ENCODE data around the gene MYH14.
A peak's percentile ranks its signal among the peaks of the same experiment; 100 is the strongest.
"Not testable (repeated sequence)": the region's sequence is repeated elsewhere in the genome, so short reads cannot be mapped to it uniquely, and the experiment has no call there.

The MYH14 gene

DNA sequence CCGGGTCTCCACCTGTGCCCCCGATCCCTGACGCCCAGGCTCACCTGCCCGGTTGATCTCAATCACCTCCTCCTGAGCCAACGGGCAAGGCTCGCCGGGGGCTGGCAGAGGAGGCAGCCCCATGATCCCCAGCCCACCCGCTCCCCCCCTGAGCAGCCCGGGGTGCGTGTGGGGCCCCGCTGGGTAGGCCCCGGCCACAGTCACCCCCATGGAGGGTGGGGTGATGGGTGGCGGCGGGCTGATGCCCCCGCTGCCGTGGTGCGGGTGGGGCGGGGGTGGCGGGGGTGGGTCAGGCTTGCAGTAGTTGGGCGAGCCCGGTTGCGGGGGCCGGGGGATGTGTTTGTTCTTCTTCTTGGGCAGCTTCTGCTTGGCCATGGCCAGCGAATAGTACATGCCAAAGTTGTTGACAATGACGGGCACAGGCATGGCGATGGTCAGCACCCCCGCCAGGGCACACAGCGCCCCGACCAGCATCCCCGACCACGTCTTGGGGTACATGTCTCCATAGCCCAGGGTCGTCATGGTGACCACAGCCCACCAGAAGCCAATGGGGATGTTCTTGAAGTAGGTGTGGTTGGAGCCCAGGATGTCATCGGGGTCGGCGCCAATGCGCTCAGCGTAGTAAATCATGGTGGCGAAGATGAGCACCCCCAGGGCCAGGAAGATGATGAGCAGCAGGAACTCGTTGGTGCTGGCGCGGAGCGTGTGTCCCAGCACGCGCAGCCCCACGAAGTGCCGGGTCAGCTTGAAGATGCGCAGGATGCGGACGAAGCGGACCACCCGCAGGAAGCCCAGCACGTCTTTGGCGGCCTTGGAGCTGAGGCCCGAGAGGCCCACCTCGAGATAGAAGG lies 119.7 kb downstream of the MYH14 start:
- no peak for DNase-seq

DNA sequence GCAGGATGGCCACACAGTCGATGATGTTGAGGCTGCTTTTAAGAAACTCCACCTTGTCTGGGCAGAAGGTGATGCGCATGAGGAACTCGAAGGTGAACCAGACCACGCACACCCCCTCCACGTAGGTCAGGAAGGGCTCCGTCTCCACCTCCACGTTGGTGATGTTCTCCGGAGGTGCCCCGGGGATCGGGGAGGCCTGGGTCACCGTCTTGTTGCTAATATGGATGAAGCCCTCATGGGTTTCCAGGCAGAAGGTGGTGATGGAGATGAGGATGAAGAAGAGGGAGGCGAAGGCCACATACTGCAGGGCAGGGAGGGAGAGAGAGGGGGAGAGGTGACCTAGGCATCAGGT lies 120.3 kb downstream of the MYH14 start:
- no peak for DNase-seq

DNA sequence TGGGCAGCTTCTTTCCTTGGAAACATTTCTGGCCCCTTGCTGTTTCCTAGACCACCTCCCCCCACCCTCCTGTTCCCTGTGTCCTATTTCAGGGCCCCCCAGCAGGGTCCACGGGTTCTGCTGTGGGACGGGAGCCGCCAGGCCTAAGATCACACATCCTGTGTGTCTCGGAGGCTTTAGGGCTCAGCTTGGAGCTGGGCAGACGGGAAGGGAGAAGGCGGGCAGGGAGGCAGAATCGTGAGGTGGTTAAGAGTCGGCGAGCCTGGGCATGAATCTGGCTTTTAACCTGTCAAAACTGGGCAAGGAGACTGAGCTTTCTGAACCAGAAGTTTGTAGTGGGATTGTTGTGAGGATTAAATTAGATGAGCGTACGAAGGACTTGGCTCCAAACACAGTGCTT lies 120.9 kb downstream of the MYH14 start:
- no peak for DNase-seq

DNA sequence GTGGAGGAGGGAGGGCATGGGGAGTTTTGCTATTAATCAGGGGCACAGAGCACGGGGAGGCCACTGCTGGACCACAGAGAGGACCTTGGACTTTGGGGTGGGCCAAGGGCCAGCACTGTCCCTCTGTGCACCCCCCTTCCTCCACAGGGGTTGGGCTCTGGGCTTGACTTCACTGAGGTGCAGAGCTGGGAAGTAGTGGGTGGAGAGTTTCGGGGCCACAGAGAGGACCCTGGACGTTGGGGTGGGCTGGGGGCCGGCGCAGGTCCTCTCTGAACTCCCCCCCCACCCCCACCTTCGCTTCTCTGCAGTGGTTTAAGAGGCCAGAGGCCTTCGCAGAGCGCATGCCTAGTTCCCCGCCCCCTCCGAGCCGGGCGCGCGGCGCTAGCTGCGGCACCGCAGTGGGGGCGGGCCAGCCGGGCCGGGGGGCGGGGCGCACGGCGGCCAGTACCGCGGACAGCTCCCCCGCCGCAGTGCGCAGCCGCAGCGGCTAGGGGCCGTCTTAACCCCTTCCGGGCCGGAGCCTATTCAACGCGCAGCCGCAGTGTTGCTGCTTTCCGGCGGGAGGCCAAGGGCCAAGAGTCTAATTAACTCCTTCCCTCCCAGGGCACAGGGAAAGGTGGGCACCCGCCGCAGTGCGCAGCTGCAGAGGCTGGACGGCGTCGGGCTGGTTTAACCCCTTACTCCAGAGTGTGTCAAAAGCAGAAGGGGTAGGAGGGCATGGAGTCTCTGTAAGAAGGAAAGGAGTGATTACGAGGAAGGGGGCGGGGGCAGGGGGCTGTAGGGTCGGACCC lies 122.1 kb downstream of the MYH14 start:
- DNase-seq, result no peak

DNA sequence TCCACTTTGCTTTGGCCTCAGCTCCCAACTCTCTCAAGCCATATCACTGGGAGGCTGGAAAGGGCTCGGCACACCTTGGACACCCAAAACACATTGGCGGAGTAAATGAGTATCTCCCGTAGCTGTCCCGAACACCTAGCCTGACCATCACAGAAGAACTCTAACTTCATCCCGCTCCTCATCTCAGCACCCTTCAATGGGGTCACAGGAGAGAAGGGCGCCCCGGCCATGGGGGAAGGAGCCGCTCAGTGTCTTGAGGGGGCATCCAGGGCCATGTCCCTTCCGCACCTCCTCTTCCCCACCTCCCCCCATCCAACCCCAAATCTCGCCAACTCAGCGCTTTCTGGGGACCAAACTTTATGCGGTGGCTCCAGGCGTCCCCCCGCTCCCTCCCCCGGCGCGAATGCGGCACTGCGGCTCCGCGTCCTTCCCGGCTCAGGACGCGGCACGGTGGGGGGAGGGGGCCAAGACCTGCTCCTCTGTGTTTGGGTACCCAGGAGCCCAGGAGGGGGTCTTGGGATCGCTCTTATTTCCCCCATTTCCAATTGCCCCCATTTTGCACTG lies 122.8 kb downstream of the MYH14 start:
- no peak for DNase-seq

DNA sequence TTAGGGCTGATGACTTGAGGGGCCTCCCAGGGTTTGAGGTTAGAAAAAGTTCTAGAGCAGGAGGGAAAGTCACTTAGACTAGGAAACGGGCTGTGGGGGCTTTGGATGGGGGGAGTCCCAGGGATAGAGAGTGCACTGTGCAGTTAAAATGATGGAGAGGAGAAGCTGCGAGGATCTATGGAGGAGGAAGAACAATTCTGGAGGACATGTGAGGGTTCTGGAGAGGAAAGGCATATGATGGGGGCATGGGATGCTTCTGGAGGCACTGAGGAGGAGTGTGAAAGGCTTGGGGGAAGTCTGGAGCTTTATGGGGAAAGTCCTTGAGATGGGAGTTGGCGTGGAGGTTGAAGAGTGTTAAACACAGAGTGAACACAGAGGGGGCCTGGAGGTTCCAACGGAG lies 123.6 kb downstream of the MYH14 start:
- no peak for DNase-seq

DNA sequence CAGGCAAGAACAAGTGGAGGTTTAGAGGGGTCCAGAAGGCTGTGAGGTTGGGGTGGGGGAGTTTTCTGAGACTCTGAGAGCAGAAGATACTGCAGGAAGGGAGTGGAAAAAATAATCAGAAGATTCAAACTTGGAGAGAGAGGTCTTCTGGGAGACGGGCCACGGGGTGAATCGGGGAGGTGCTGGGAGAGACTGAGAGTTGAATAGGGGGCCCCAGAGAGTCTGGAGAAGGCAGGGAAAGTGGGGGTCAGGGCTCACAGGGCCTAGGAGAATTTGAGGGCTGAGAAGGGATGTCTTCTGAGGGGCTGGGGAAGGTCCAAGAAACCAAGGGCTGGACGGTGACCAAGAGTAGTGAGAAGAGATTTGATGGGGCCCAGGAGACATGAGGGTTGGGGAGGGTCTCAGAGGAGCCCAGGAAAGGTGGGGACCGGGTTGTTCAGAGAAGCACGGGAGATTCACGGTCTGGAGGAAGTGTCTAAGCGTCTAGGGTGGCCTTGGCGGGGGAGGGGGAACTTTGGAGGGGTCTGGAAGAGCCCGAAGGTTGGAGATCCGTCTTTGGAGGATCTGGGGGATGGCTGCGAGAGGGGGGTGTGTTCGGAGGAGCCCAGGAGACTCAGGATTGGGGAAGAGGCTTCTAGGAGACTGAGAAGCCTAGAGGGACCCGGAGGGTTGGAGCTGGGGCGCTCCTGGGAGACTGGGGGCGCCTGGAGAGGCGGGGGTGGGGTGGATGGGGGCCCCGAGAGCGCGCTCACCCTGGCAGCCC lies 124.2 kb downstream of the MYH14 start:
- no peak for DNase-seq

DNA sequence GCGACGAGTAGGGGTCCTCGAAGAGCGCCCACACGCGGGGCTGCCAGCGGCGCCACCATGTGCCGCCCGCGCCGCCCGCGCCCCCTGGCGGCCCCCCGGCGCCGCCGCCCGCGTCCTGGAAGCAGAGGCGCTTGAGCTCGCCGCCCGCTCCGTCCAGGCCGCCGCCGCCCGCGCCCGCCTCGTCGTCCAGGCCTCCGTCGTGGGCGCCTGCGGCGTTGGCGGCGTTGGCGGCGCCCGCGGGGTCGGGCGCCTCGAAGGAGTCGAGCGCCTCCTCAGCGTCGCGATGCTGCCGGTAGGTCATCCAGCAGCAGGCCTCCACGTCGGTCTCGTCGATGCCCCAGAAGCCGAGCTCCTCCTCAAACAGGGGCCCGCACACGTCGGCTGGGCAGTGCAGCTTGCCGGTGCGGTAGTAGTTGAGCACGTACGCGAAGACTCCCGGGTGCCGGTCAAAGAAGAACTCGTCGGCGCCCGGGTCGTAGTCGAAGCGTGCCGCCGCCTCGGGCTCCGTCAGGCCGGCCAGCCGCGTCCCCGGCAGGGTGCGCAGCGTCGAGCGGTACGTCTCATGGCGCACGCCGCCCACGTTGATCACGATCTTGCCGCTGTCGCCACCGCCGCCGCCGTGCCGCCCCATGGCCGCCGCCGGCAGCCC lies 124.9 kb downstream of the MYH14 start:
- DNase-seq, result no peak

DNA sequence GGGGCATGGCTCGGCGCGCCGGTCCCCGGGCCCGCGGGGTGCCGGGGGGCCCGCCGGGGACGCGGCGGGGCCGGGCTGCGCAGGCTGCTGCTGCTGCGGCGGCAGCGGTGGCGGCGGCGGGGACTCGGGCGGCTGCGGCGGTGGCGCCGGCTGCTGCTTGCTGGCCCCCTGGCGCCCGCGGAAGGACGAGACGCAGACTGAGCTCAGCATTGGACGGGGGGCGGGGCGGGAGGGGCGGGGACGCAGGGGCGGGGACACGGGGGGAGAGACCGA lies 125.4 kb downstream of the MYH14 start:
- DNase-seq, result no peak

DNA sequence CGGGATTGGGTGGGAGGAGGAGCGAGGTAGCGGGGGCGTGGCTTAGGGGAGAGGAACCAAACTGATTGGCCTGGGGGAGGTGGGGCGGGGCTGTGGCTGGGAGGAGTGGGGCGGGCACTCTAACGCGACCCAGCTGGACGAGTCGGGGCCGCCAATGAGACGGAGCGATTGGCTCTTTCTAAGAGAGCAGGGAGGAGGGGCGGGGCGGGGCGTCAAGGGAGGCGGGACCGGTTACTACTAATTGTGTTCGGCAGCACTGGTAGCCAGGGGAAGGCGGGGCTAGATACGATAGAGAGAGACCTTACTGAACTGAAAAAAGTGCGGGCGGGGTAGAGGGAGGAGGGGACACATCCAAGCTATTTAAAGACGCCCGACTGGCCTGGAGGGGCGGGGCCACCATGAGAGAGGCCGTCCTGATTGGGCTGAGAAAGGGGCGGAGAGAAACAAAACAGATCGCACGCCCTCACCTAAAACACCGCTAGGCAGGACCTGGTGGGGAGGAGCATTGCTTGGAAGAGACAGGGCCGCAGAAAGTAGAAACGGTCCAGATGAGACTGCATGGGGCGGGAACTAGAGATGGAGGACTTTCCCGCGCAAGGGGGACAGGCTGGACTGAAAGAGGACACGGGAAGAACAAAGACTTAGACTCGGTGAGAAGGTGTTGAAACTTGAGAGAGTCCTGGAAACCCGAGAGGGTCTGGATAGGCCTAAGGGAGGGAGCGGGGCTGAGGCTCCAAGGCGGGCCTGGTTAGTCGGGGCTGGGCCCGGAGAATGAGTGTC lies 125.9 kb downstream of the MYH14 start, which contains the start of gene KCNC3:
KCNC3 (minus strand) TSS at position 232 of the 780 bp plus-strand sequence. CDS start 295 bp downstream, outside the sequence.
- peak; percentile 51 for DNase-seq

DNA sequence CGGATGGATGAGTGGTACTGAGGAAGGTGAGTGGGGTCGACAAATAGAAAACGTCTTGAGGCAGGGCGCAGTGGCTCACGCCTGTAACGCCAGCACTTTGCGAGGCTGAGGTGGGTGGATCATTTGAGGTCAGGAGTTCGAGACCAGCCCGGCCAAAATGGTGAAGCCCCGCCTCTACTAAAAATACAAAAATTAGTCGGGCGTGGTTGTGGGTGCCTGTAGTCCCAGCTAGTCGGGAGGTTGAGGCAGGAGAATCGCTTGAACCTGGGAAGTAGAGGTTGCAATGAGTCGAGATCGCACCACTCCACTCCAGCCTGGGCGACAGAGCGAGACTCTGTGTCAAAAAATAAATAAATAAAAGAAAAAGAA lies 126.5 kb downstream of the MYH14 start:
- not testable (repeated sequence) for DNase-seq

DNA sequence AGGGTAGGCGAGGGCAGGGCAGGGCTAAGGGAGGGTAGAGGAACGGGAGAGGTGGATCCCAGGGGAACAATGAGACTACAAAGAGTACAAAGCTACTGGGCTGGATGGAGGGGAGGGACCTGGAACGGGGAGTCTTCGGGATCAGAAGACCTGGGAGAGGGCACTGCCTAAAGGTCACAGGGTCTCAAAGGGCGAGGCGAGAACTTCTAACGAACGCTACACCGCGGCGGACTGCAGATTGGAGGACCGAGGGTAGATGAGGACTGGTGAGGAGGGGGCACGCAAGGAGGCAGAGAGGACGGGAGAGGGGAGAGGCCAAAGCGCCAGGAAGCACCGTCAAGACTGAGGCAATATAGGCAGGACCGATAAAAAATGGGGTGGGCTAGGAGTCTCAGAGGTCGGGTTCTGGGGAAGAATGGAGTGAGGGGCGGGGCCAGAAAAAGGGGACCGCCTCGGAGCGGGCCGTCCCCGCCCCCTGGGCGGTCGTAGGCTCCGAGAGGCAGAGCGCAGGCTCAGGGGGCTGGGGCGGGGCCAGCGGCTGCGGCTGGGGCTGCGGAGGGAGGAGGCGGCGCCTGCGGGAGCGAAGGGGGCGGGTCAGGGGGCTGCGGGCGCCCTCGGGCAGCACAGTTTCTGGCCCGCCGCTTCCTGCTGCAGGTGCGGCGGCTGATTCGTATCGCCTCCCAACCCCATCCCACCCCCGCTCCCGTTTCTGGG lies 127.1 kb downstream of the MYH14 start:
- no peak for DNase-seq

DNA sequence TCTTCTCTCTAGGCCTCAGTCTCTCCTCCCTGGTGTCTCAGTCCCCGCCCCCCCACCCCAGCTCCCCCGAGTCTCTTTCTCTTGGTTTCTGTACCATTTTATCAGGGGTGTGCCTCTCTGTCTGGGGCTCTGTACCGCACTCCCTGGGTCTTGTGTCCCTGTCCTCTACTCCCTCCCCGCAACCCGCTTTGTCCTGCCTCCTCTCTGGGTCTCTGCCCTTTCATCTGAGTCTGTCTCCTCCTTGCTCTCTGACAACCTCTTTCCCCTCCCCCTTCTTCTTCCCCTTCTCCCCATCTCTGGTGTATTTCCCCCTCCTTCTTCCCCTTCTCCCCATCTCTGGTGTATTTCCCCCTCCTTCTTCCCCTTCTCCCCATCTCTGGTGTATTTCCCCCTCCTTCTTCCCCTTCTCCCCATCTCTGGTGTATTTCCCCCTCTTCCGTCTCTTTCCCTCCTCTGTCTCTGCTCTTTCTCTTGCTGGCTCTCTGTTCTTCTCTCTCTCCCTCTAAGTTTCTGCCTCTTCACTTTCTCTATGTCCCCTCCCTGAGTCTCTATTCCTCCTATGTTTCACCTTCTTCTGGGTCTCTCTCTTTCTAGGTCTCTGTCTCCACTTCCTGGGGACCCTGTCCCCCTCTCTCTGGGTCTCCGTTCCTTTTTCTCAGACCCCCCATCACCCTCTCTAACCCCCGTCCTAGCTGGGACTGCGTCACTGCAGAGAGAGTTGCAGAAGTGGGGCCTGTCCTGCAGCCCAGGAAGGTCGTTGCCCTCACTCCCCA lies 128.0 kb downstream of the MYH14 start:
- no peak for DNase-seq

DNA sequence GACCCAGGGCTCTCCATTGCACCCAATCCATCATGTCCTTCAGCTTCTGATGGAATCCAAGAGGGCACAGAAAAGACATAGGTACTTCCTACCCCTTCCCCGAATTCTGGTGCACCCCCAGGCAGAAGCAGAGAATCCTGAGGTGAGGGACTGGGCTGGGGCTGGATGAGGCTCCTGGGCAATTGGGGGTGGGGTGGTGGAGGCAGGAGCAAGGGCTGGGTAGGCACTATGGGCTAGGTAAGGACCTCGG lies 128.5 kb downstream of the MYH14 start:
- DNase-seq, result no peak

DNA sequence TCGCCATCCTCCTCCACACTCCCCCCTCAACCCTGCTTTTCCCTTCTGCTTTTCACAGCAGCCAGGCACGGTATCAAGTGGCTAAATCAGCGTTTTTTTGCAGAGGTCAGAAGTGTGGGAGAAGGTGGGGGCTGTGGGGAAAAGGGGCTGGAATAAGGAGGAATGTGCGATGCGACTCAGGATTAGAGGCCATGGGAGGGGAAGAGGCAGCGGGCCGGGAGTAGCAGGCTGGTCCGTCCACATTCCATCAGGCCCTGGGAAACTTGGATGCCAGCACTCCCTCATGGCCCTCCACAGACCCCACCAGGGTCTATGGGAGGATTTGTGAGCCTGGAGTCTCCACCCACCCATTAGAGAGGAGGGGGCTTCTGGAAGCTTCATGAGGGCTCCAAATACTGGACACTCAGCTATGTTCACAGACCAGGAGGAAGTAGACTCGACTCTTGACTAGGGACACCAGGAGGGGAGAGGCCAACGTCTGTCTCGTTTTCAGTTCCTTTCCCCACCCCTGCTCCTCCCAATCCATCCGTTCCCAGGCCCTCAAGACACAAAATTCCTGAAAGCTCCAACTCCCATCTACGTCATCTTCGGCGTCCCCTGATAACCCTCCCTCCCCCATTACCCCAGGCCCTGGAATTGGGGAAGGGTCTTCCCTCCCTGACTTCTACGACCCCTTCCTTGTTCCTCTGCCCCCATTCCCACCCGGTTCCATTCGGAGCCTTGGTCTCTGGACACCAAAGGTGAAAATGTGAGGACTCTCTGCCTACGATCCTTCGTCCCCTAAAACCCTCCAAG lies 129.0 kb downstream of the MYH14 start:
- no peak for DNase-seq

DNA sequence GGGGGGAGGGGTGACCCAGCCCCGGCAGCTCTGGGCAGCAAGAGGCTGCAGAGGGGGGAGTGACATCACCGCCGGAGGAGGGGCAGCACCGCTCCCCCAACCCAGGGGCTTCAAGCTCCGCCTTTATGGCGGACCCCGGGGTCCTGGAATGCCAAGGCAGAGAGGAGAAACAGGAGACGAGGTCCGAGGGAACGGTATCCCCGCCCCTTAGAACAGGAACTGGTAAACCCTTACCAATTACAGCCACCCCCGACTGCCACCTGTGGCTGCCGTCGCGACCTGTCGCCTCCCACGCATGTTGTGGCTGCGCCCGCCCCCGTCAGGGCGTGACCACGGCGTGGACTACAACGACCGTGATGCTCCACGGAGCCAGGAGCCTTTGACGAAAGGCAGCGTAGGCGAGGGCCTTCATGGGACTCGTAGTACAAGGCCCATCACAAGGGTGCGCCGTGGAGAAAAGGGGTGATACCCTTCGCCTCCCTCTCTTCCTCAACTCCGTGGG lies 129.9 kb downstream of the MYH14 start:
- DNase-seq, result no peak

DNA sequence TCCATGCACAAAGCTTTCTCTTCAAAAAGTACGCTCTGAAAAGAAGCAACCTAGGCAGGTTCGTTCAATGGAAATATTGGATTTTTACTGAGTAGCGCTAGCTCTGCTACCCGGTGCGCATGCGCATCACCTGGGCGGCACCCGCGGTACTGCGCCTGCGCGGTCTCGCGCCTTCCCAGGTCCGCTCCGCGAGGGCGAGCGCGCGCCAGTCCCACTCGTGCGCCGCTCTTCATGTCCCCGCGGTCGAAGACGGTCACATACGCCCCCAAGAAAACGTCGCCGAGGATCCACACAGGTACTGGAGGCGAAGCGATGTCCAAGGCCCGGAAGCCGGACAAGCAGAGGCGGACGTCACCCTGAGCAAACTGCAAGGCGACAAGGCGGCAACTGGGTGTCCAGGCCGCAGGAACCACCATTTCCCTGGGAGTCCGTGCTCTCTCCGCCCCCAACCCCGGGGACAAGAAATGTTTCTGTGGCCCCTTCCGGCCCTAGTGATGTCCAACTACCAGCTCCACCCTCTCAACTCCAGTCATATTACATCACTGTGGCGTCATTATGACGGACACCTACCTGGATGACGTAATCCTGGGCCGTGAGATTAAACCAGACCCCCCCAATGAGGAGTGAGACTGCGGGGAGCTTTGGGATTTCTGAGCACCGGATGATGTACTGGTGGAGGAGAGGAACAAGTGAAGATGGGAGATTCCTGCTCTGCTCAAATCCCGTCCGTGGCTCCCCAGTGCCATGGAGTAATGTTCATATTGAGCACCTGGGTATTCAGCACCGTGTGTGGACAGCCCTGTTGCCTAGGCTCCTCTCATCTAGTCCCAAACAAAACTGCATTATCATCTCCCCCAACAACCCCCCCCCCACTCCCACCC lies 130.6 kb downstream of the MYH14 start:
- DNase-seq, result no peak

DNA sequence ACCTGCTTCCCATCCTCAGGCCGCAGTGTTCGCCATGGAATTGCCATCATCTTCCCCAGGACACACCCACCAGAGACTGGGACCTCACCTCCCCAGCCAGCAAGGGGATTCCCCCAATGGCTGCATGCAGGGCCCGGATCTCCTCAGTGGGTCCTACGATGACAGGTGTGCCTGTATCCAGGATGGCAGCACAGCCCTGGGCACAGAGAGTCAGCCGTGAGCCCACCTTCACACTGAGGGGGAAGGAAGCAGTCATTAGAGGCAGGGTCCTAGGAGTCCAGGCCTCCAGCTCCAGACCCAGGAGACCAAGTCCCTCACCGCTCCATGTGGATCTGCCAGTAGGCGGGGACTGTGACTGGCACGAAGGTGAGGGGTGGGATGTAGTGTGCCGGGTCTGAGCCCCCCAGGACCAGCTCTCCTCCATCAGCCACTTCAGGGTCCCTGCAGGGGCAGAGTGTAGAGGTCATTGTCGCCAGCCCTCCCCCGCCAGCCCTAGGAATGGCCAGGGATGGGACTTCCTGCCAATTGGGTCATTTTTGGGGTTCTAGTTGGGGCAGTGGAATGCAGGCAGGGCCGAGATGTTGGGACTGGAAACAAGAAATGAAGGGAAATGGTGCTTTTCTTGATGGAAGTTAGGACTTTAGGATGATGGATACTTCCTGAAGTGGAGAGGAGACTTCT lies 131.5 kb downstream of the MYH14 start:
- DNase-seq, result no peak

Measured in cortex of kidney (tissue), 1 donor.